ENCODE results near the gene ADNP2. TPM values are rescaled to one million over a fixed set of nuclear protein-coding genes. Genes with fewer than 3 reads are reported as not detected.

The ADNP2 gene
- total RNA-seq, 1 donor from 2014 or later = 28.4 TPM

DNA sequence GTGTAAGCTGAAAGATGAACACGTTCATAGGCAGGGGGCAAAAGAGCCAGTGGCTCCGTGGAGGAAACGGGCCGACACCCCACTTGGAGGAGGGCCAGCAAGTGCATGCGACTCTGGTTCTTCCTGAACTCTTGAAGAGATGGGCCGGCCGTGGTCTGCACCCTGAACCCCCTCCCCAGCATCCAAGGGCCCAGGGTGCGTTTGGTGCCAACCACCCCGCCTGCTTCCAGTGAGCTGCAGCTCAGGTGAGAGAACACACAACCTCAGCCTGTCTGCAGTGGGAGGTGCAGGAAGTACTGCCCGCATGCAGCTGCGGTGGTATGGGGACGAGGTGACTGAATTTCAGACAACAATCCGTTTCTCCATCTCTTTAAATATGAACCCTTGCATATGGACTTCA lies 58.9 kb downstream of the ADNP2 start:
- Mint-ChIP-seq H3K27me3 (no peaks in the 10 kb centered on the region), H3K4me3 (no peak overlapping the region), H3K4me1 (ENCODE audit: unreplicated experiment) (peaks cover 11% of the 10 kb centered on the region), H3K27ac (no peak overlapping the region), H3K9me3 (peaks cover 8% of the 10 kb centered on the region), H3K36me3 (peaks cover 13% of the 10 kb centered on the region)
- TF ChIP-seq, protein P1, sequence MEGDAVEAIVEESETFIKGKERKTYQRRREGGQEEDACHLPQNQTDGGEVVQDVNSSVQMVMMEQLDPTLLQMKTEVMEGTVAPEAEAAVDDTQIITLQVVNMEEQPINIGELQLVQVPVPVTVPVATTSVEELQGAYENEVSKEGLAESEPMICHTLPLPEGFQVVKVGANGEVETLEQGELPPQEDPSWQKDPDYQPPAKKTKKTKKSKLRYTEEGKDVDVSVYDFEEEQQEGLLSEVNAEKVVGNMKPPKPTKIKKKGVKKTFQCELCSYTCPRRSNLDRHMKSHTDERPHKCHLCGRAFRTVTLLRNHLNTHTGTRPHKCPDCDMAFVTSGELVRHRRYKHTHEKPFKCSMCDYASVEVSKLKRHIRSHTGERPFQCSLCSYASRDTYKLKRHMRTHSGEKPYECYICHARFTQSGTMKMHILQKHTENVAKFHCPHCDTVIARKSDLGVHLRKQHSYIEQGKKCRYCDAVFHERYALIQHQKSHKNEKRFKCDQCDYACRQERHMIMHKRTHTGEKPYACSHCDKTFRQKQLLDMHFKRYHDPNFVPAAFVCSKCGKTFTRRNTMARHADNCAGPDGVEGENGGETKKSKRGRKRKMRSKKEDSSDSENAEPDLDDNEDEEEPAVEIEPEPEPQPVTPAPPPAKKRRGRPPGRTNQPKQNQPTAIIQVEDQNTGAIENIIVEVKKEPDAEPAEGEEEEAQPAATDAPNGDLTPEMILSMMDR (conservative IDR thresholded peaks at IDR 0.05) = no peak
- no peak for DNase-seq (ENCODE audit: extremely low spot score, unreplicated experiment)

DNA sequence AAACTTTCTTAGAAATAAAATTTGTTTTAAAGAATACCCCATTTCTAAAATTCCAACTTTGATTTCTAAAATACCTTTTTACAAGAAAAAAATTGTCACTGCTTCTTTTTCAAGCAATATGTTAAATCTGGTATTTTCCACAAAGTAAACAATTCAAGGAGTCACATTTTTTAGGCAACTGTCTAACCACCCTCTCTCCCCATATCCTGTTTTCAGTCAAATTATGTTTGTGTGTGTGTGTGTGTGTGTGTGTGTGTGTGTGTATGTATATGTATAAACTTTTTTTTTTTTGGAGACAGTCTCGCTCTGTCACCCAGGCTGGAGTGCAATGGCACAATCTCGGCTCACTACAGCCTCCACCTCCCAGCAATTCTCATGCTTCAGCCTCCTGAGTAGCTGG lies 59.3 kb downstream of the ADNP2 start:
- Mint-ChIP-seq H3K36me3 (peaks cover 11% of the 10 kb centered on the region), H3K4me3 (no peak overlapping the region)
- TF ChIP-seq, protein P1 (conservative IDR thresholded peaks at IDR 0.05) = no peak

GRCh38 chr18:80168982-80169381 lies 59.9 kb downstream of the ADNP2 start:
- Mint-ChIP-seq H3K27ac (no peak overlapping the region), H3K4me3 (no peak overlapping the region)
- DNase-seq (ENCODE audit: extremely low spot score, unreplicated experiment) = no peak

More for the DNA sequence above, 59.3 kb downstream of the ADNP2 start:
- Mint-ChIP-seq H3K4me1 (ENCODE audit: unreplicated experiment) (peaks cover 11% of the 10 kb centered on the region), H3K9me3 (peaks cover 8% of the 10 kb centered on the region), H3K27me3 (no peaks in the 10 kb centered on the region), H3K27ac (no peak overlapping the region)
- DNase-seq (ENCODE audit: extremely low spot score, unreplicated experiment) = no peak

GRCh38 chr18:80169607-80170006 lies 60.5 kb downstream of the ADNP2 start:
- Mint-ChIP-seq H3K27me3 (no peaks in the 10 kb centered on the region), H3K9me3 (peaks cover 3% of the 10 kb centered on the region), H3K27ac (no peak overlapping the region), H3K36me3 (peaks cover 3% of the 10 kb centered on the region), H3K4me1 (ENCODE audit: unreplicated experiment) (peaks cover 11% of the 10 kb centered on the region), H3K4me3 (no peak overlapping the region)
- no peak for DNase-seq (ENCODE audit: extremely low spot score, unreplicated experiment)
- TF ChIP-seq, protein P1 (conservative IDR thresholded peaks at IDR 0.05) = no peak

More at GRCh38 chr18:80168982-80169381, 59.9 kb downstream of the ADNP2 start:
- Mint-ChIP-seq H3K27me3 (no peaks in the 10 kb centered on the region), H3K36me3 (peaks cover 7% of the 10 kb centered on the region), H3K9me3 (peaks cover 8% of the 10 kb centered on the region), H3K4me1 (ENCODE audit: unreplicated experiment) (peaks cover 11% of the 10 kb centered on the region)
- TF ChIP-seq, protein P1 (conservative IDR thresholded peaks at IDR 0.05) = no peak

GRCh38 chr18:80170395-80171053 lies 61.5 kb downstream of the ADNP2 start:
- Mint-ChIP-seq H3K27me3 (no peaks in the 10 kb centered on the region), H3K27ac (no peak overlapping the region), H3K4me3 (no peak overlapping the region), H3K36me3 (peaks cover 3% of the 10 kb centered on the region), H3K9me3 (no peaks in the 10 kb centered on the region), H3K4me1 (ENCODE audit: unreplicated experiment) (peaks cover 14% of the 10 kb centered on the region)
- DNase-seq (ENCODE audit: extremely low spot score, unreplicated experiment) = no peak
- TF ChIP-seq, protein P1 (conservative IDR thresholded peaks at IDR 0.05) = no peak

Measured in type B pancreatic cell (in vitro differentiated cells).